ENCODE results near the gene RBM33.

RBM33 gene

GRCh38 chr7:155677688-155678087, 33.2 kb downstream of the RBM33 start:
- TF ChIP-seq CTCF (conservative IDR thresholded peaks at IDR 0.05), result no peak
- no peak overlapping the region for H3K27ac ChIP-seq

- H3K27ac ChIP-seq, result no peak overlapping the region
- no peak for TF ChIP-seq CTCF (conservative IDR thresholded peaks at IDR 0.05)
Measured at GRCh38 chr7:155680124-155680523, 35.7 kb downstream of the RBM33 start.

GRCh38 chr7:155680864-155681263, 36.4 kb downstream of the RBM33 start:
- H3K27ac ChIP-seq, result no peak overlapping the region
- no peak for TF ChIP-seq CTCF (conservative IDR thresholded peaks at IDR 0.05)

GRCh38 chr7:155681663-155682062, 37.2 kb downstream of the RBM33 start:
- no peak for TF ChIP-seq CTCF (conservative IDR thresholded peaks at IDR 0.05)
- H3K27ac ChIP-seq, result no peak overlapping the region

- TF ChIP-seq CTCF (conservative IDR thresholded peaks at IDR 0.05), result no peak
- no peak overlapping the region for H3K27ac ChIP-seq
Measured at GRCh38 chr7:155682484-155682883, 38.0 kb downstream of the RBM33 start.

GRCh38 chr7:155683098-155683497, 38.6 kb downstream of the RBM33 start:
- no peak overlapping the region for H3K27ac ChIP-seq
- no peak for TF ChIP-seq CTCF (conservative IDR thresholded peaks at IDR 0.05)

GRCh38 chr7:155683714-155684113, 39.3 kb downstream of the RBM33 start:
- TF ChIP-seq CTCF (conservative IDR thresholded peaks at IDR 0.05), result no peak
- H3K27ac ChIP-seq, result no peak overlapping the region

- no peak for TF ChIP-seq CTCF (conservative IDR thresholded peaks at IDR 0.05)
- H3K27ac ChIP-seq, result no peak overlapping the region
Measured at GRCh38 chr7:155684543-155684942, 40.1 kb downstream of the RBM33 start.
